Right cardiac atrium (tissue), 5 donors: Measurements from ENCODE around the gene POLR2J2. TPM values are rescaled to one million over a fixed set of nuclear protein-coding genes. Genes with fewer than 3 reads are reported as not detected.
"Not testable (repeated sequence)": the region's sequence is repeated elsewhere in the genome, so short reads cannot be mapped to it uniquely, and the experiment has no call there.

Source experiments
- ATAC-seq, 2 donors: fragments of 200-7000 bp; cut with Tn5 transposase; one replicate each; pipeline versions ENCODE4 v1.8.0 to v1.9.1; 2020; ENCODE audit warnings: moderate library complexity in 2 of 2, mild to moderate bottlenecking in 1 of 2
- DNase-seq, 3 donors: peaks; one replicate each; pipeline ENCODE4 v3.0.0-alpha.2; 2020
- H3K27ac ChIP-seq: one replicate; pipeline ENCODE4 v1.5.1; 2013; ENCODE audit warnings: mild to moderate bottlenecking, low read length, control low read depth, moderate library complexity
- H3K27me3 ChIP-seq: one replicate; pipeline ENCODE4 v1.6.1; 2013; ENCODE audit not compliant: control insufficient read depth, insufficient read depth
- H3K4me1 ChIP-seq: one replicate; pipeline ENCODE4 v1.6.1; 2013; ENCODE audit warnings: low read length; ENCODE audit not compliant: control insufficient read depth, insufficient read depth
- H3K4me3 ChIP-seq: one replicate; pipeline ENCODE4 v1.5.1; 2013; ENCODE audit warnings: low read length, control low read depth
- H3K9me3 ChIP-seq: one replicate; pipeline ENCODE4 v1.6.1; 2013; ENCODE audit warnings: low read length; ENCODE audit not compliant: control insufficient read depth
- WGBS: extraction: QIAGEN DNeasy Blood & Tissue Kit; methylation state at CpG from one replicate; pipeline ENCODE4 v1.1.7; 2013; 5-methylcytosine and 5-hydroxymethylcytosine counted together
- intact Hi-C, 4 donors: fragments of 100-400 bp; cut with DNase I; formaldehyde crosslinking; loops; one replicate each; pipeline versions ENCODE4 v1.11.0 to v1.14.0; 2022 to 2023
- polyA plus RNA-seq: library from polyadenylated mRNA; stranded (reverse); fragments of 200-250 nt; gene quantifications from one replicate; pipeline ENCODE4 v1.2.3, GENCODE V29; 2013
- total RNA-seq, 4 donors: library from RNA; stranded (reverse); fragmentation: NEBNext Ultra II Directional; extraction: Animal tissue kit (Norgen Biotek cat#: 25700); gene quantifications; one replicate each; pipeline ENCODE4 v1.2.1, GENCODE V29; 2021
- donor health status: healthy with polysubstance abuse.
- donor health status: DM: no; HTN: yes; CAD: no.
- donor health status: DM: no; HTN: no; CAD: no.
- donor health status: DM: no; HTN: yes; CAD: no; lungs with severe emphysema.
- donor health status: DM: yes; HTN: yes; CAD: no.

The POLR2J2 gene
- total and polyA plus RNA-seq, 5 donors, result 2.8 to 5.1 (median 3.9) TPM

- H3K4me3 ChIP-seq, DNase-seq, intact Hi-C loops, H3K27me3 ChIP-seq, H3K9me3 ChIP-seq, H3K27ac ChIP-seq, H3K4me1 ChIP-seq: not testable (repeated sequence)
- WGBS, result no CpG with 5 or more reads among the region's 16 CpGs
- peak in 1 of 2 donors; percentile 24 for ATAC-seq
Observed at GRCh38 chr7:102666850-102667249, 4.6 kb downstream of the POLR2J2 start.

DNA sequence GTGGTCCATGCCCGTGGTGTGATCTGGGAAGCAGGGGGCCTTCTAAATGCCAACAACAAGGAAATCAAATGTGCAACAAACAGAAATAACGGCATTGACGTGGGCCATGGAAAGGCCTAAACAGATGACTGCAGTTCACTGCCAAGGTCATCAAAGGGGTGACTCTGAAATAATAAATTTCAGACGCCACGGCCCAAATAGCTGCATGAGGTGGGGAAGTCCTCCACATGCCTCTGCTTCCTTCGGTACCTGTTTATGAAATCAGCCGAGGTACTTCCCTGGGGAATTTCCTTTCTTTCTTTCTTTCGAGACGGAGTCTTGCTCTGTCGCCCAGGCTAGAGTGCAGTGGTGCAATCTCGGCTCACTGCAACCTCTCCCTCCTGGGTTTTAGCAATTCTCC is 6.7 kb downstream of the POLR2J2 start:
- H3K9me3 ChIP-seq, H3K4me3 ChIP-seq, intact Hi-C loops, H3K27me3 ChIP-seq, ATAC-seq, H3K27ac ChIP-seq, DNase-seq, H3K4me1 ChIP-seq: not testable (repeated sequence)
- WGBS, result 78% methylated on average over 4 of the region's 11 CpGs

- peak; percentile 36 to 63 for ATAC-seq
- H3K9me3 ChIP-seq, DNase-seq, H3K4me1 ChIP-seq, H3K27ac ChIP-seq, H3K4me3 ChIP-seq, H3K27me3 ChIP-seq, intact Hi-C loops: not testable (repeated sequence)
- WGBS, result no CpG with 5 or more reads among the region's 4 CpGs
Observed at GRCh38 chr7:102649924-102650323, 21.5 kb downstream of the POLR2J2 start, which contains the start of gene SPDYE2B. Gene SPDYE2B, plus strand, starts transcription at chr7:102650319. Its CDS starts 2,030 bp downstream, at chr7:102652349.

GRCh38 chr7:102647813-102648212 is 23.6 kb downstream of the POLR2J2 start:
- H3K27me3 ChIP-seq, H3K4me3 ChIP-seq, H3K27ac ChIP-seq, DNase-seq, H3K4me1 ChIP-seq, H3K9me3 ChIP-seq, intact Hi-C loops: not testable (repeated sequence)
- peak; percentile 37 to 43 for ATAC-seq
- WGBS, result 97% methylated on average over 5 of the region's 7 CpGs

- H3K9me3 ChIP-seq, ATAC-seq, H3K4me3 ChIP-seq, intact Hi-C loops, H3K4me1 ChIP-seq, H3K27me3 ChIP-seq, H3K27ac ChIP-seq, DNase-seq: not testable (repeated sequence)
- no CpG with 5 or more reads among the region's 1 CpG for WGBS
Observed at GRCh38 chr7:102643404-102643803, 28.1 kb downstream of the POLR2J2 start.

DNA sequence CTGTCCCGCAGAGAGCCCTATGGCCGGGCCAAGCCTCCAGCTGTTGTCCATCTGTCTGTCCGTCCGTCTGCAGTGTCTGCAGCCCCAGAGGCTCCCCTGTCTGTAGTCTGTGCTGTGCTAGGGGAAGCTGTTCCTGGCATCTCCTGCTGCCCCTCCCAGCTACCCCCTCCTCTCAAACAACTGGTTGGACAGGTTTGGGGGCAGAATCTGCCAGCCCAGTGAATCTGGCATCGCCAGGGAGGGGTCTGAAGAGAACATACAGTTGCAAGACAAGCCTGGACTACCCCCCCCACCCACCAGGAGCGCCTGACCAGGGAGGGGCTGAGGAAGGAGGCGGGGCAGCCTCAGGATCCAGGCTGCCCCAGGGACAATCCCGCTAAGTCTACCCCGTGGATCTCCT is 28.8 kb downstream of the POLR2J2 start, which contains the start of gene UPK3BL1:
Gene UPK3BL1, minus strand, starts transcription at position 101 of the 400 bp plus-strand sequence. Its CDS starts 50 bp downstream, at position 51.
- DNase-seq, H3K9me3 ChIP-seq, H3K27me3 ChIP-seq, H3K27ac ChIP-seq, H3K4me1 ChIP-seq, H3K4me3 ChIP-seq, intact Hi-C loops: not testable (repeated sequence)
- peak in 1 of 2 donors; percentile 23 for ATAC-seq
- WGBS, result no CpG with 5 or more reads among the region's 9 CpGs

DNA sequence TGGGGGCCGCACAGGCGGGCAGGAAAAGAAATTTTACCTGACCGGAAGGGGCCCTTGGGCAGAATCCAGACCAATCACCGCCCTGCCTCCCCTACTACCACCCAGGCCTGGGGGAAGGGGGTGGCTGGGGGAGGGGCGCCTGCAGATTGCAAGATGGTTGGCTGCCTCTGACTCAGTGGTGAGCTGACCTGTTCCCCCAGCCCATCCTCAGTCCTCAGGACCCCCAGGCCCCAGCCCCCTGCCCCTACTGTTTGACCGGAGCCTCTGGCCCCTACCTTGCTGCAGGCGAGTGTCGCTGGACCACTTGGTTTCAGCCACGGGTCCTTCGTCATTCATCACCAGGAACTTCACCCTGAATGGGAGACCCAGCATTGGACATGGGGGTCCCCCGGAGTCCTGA is 32.6 kb downstream of the POLR2J2 start:
- DNase-seq, result peak in 2 of 3 donors; percentile 40 to 72
- WGBS, result 91% methylated on average over 7 of the region's 11 CpGs
- H3K4me1 ChIP-seq, intact Hi-C loops, H3K27me3 ChIP-seq, H3K27ac ChIP-seq, H3K9me3 ChIP-seq, H3K4me3 ChIP-seq: not testable (repeated sequence)
- ATAC-seq, result peak; percentile 5 to 27

GRCh38 chr7:102636956-102637355 is 34.5 kb downstream of the POLR2J2 start:
- H3K4me3 ChIP-seq, H3K9me3 ChIP-seq, H3K27ac ChIP-seq, ATAC-seq, intact Hi-C loops, H3K27me3 ChIP-seq, H3K4me1 ChIP-seq: not testable (repeated sequence)
- DNase-seq, result peak in 2 of 3 donors; percentile 10 to 14
- WGBS, result 92% methylated on average over 9 of the region's 13 CpGs

DNA sequence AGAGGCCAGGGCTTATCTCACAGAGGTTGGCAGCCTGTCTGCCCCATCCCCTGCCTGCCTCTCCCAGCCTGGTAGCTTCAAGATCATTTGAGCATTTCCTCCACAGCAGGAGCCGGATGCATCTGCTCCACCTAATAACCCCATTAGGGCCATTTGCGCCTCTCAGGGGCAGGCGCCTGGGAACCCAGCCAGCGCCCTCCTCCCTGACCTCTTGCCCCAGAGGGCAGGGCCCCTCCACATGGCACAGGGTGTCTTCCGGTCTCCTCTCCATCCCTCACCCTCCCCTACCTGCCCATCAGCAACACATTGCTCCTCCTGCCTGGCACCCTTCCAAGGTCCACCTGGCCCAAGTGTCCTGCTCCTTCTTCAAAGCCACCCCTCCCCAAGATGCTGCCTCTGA is 36.1 kb downstream of the POLR2J2 start:
- DNase-seq, H3K27me3 ChIP-seq, intact Hi-C loops, H3K4me3 ChIP-seq, H3K9me3 ChIP-seq, H3K4me1 ChIP-seq, H3K27ac ChIP-seq: not testable (repeated sequence)
- peak; percentile 2 to 7 for ATAC-seq
- WGBS, result 100% methylated on average over 3 of the region's 5 CpGs

- H3K27me3 ChIP-seq, intact Hi-C loops, H3K4me3 ChIP-seq, H3K4me1 ChIP-seq, H3K27ac ChIP-seq, H3K9me3 ChIP-seq, ATAC-seq: not testable (repeated sequence)
- peak in 2 of 3 donors; percentile 5 to 49 for DNase-seq
- WGBS, result 82% methylated on average over 2 of the region's 6 CpGs
Observed at GRCh38 chr7:102634299-102634698, 37.2 kb downstream of the POLR2J2 start.

GRCh38 chr7:102630622-102631021 is 40.8 kb downstream of the POLR2J2 start:
- DNase-seq, result peak; percentile 10 to 45 (median 21)
- intact Hi-C loops, H3K4me1 ChIP-seq, H3K27me3 ChIP-seq, H3K27ac ChIP-seq, ATAC-seq, H3K4me3 ChIP-seq, H3K9me3 ChIP-seq: not testable (repeated sequence)
- 59% methylated on average over 4 of the region's 9 CpGs for WGBS
